Stimulated activated naive CD8-positive, alpha-beta T cell treated with anti-CD3 and anti-CD28 coated beads, Interleukin-15, amount 100 ng/mL, for 72 hours (primary cell): ENCODE data around the gene CD22.

Experiments
- ATAC-seq: fragments of 150-1000 bp; cut with Tn5 transposase; 2 replicates; pipeline ENCODE4 v1.10.0; 2021; ENCODE audit warnings: mild to moderate bottlenecking, moderate library complexity
- DNase-seq, 2 donors: peaks; one replicate each; pipeline ENCODE4 v3.0.0; 2021 to 2022
- H3K27ac Mint-ChIP-seq, 2 donors: one replicate each; pipeline ENCODE4 v1.8.0; 2022; ENCODE audit warnings: mild to moderate bottlenecking in 2 of 2, mixed read lengths in 2 of 2, moderate library complexity in 2 of 2
- H3K27me3 Mint-ChIP-seq: one replicate; pipeline ENCODE4 v1.8.0; 2022; ENCODE audit warnings: mixed read lengths
- H3K4me1 Mint-ChIP-seq: one replicate; pipeline ENCODE4 v1.8.0; 2022; ENCODE audit warnings: mild to moderate bottlenecking, mixed read lengths
- H3K4me3 Mint-ChIP-seq, 2 donors: one replicate each; pipeline ENCODE4 v1.8.0; 2022; ENCODE audit warnings: mild to moderate bottlenecking in 2 of 2, mixed read lengths in 2 of 2, moderate library complexity in 1 of 2
- H3K9me3 Mint-ChIP-seq, 2 donors: one replicate each; pipeline ENCODE4 v1.8.0; 2022; ENCODE audit warnings: mixed read lengths in 2 of 2

Gene CD22

DNA sequence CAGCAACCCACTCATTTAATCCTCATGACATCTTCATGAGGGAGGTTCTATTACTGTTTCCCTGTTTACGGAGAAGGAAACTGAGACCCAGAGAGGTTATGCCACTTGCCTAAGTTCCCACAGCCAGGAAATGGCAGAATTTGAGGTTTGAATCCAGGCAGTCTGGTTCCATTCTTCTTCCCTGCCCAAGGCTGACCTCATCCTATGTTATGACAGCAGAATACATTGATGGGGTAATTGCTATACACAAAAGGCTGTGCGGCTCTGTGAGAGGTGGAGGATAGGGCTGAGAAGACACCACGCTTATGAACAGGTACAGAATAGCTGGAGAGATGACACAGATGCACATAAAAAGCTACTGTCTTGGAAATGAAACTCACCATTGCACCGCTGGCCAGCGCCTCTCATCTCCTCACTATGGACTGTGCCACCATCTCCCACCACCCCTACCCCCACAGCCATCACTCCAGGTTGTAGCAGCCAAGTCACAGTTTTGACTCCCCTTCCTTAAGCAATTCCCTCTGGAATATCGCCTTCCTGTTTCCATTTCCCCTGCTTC lies 25.6 kb upstream of the CD22 start:
- no peak overlapping the region for H3K27ac Mint-ChIP-seq
- DNase-seq (no peak), ATAC-seq (no peak)
- no peak overlapping the region for H3K4me3 Mint-ChIP-seq
- no peaks in the 10 kb centered on the region for H3K9me3 Mint-ChIP-seq
- peaks cover 5% of the 10 kb centered on the region for H3K4me1 Mint-ChIP-seq
- H3K27me3 Mint-ChIP-seq, result peaks cover 16% of the 10 kb centered on the region

DNA sequence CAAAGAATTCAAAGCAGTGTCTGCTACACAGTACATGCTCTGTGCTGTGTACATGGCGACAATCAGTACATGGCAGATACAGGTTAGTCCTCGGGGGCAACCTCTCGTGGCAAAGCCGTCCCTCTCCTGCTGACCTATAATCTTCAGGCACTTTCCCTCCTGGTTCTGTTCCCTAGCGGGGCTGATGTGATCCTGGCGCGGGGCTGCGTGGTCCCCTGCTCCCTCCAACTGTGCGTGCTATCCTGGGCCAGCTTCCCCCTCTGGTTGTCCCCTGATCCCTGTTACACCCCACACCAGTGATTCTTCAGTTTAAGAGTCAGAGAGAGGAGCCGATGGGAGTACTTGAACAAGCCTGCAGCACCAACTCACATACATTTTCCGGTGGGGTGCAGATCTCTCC lies 25.0 kb upstream of the CD22 start:
- H3K4me1 Mint-ChIP-seq, result peaks cover 5% of the 10 kb centered on the region
- no peak overlapping the region for H3K4me3 Mint-ChIP-seq
- ATAC-seq, result no peak
- no peaks in the 10 kb centered on the region for H3K9me3 Mint-ChIP-seq
- no peak for DNase-seq
- H3K27ac Mint-ChIP-seq, result no peak overlapping the region
- H3K27me3 Mint-ChIP-seq, result peaks cover 16% of the 10 kb centered on the region

DNA sequence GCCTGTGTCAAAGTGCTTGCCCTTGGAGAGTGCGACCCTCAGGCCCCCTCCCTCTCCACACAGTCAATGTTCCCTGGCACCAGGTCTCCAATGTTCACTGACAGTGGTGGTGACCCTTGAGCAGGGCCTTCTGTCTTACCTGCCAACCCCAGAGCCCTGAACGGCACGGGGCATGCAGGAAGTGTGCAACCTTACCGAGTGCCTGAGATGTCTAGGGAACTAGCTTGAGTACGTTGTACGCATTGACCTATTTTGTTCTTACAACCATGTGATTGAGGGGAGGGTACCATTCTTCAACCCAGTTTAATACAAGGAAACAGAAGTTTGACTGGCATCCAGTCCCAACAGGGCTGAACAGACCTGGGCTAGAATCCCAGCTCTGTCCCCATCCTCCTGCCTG lies 23.8 kb upstream of the CD22 start:
- H3K27me3 Mint-ChIP-seq, result peaks cover 23% of the 10 kb centered on the region
- no peak for DNase-seq
- H3K4me1 Mint-ChIP-seq, result peaks cover 6% of the 10 kb centered on the region
- H3K4me3 Mint-ChIP-seq, result no peak overlapping the region
- no peak for ATAC-seq
- no peak overlapping the region for H3K27ac Mint-ChIP-seq
- H3K9me3 Mint-ChIP-seq, result no peaks in the 10 kb centered on the region

GRCh38 chr19:35306473-35307246 lies 22.3 kb upstream of the CD22 start:
- H3K27ac Mint-ChIP-seq, result peak overlapping the region in 1 of 2 donors; percentile 42
- H3K4me3 Mint-ChIP-seq, result no peak overlapping the region
- DNase-seq (no peak), ATAC-seq (peak; percentile 59)
- H3K4me1 Mint-ChIP-seq, result peaks cover 12% of the 10 kb centered on the region
- peaks cover 29% of the 10 kb centered on the region for H3K27me3 Mint-ChIP-seq
- no peaks in the 10 kb centered on the region for H3K9me3 Mint-ChIP-seq

GRCh38 chr19:35307931-35308330 lies 21.1 kb upstream of the CD22 start:
- ATAC-seq (no peak), DNase-seq (no peak)
- no peak overlapping the region for H3K4me3 Mint-ChIP-seq
- H3K4me1 Mint-ChIP-seq, result peaks cover 12% of the 10 kb centered on the region
- peaks cover 32% of the 10 kb centered on the region for H3K27me3 Mint-ChIP-seq
- H3K27ac Mint-ChIP-seq, result peak overlapping the region in 1 of 2 donors; percentile 1
- H3K9me3 Mint-ChIP-seq, result no peaks in the 10 kb centered on the region

- ATAC-seq (no peak), DNase-seq (no peak)
- no peak overlapping the region for H3K27ac Mint-ChIP-seq
- no peak overlapping the region for H3K4me3 Mint-ChIP-seq
- H3K27me3 Mint-ChIP-seq, result peaks cover 32% of the 10 kb centered on the region
- H3K4me1 Mint-ChIP-seq, result peaks cover 12% of the 10 kb centered on the region
- no peaks in the 10 kb centered on the region for H3K9me3 Mint-ChIP-seq
Measured at GRCh38 chr19:35308910-35309309, 20.1 kb upstream of the CD22 start.

GRCh38 chr19:35309481-35310279 lies 19.3 kb upstream of the CD22 start:
- DNase-seq (no peak), ATAC-seq (no peak)
- peaks cover 12% of the 10 kb centered on the region for H3K4me1 Mint-ChIP-seq
- no peaks in the 10 kb centered on the region for H3K9me3 Mint-ChIP-seq
- H3K27ac Mint-ChIP-seq, result no peak overlapping the region
- peaks cover 31% of the 10 kb centered on the region for H3K27me3 Mint-ChIP-seq
- H3K4me3 Mint-ChIP-seq, result no peak overlapping the region

DNA sequence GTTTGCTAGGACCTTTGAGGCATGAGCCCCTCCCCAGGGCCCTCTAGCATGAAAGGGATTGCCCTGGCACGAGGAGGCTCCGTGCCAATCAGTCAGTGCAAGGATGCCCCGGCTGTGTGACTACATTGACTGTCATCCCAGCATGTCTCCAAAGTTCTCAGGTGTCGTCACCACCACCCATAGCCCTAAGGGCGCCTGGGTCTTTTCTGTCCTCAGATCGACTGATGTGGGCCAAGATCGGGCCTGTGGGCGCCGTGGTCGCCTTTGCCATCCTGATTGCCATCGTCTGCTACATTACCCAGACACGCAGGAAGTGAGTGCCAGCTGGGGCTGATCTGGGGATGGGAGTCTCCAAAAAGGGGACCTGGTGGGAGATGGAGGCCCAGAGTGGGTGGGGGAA lies 18.7 kb upstream of the CD22 start:
- H3K9me3 Mint-ChIP-seq, result no peaks in the 10 kb centered on the region
- H3K27me3 Mint-ChIP-seq, result peaks cover 25% of the 10 kb centered on the region
- H3K4me3 Mint-ChIP-seq, result no peak overlapping the region
- peaks cover 12% of the 10 kb centered on the region for H3K4me1 Mint-ChIP-seq
- DNase-seq, result no peak
- ATAC-seq, result peak; percentile 50
- H3K27ac Mint-ChIP-seq, result peak overlapping the region; percentile 14 to 48

DNA sequence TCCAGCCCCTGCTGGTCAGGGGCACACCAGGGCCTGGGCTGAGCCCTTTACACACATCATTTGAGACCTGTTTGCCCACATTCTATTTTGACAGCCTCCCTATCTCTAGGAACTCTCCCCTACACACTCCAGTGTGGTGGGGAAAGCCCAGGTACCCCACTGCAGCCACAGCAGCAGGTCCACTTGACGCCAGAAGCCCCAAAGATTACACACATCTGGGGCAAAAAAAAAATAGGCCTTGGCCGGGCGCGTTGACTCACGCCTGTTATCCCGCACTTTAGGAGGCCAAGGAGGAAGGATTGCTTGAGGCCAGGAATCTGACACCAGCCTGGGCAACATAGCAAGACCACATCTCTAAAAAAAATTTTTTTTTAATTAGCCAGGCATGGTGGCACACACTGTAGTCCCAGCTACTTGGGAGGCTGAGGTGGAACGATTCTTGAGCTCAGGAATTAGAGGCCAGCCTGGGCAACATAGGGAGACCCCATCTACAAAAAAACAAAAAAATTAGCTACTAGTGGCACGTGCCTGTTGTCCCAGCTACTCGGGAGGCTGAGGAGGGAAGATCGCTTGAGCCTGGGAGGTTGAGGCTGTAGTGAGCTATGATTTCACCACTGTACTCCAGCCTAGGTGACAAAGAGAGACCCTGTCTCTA lies 18.0 kb upstream of the CD22 start:
- peaks cover 25% of the 10 kb centered on the region for H3K27me3 Mint-ChIP-seq
- peak; percentile 15 for ATAC-seq
- no peak for DNase-seq
- no peaks in the 10 kb centered on the region for H3K9me3 Mint-ChIP-seq
- peaks cover 12% of the 10 kb centered on the region for H3K4me1 Mint-ChIP-seq
- no peak overlapping the region for H3K4me3 Mint-ChIP-seq
- peak overlapping the region in 1 of 2 donors; percentile 42 for H3K27ac Mint-ChIP-seq

DNA sequence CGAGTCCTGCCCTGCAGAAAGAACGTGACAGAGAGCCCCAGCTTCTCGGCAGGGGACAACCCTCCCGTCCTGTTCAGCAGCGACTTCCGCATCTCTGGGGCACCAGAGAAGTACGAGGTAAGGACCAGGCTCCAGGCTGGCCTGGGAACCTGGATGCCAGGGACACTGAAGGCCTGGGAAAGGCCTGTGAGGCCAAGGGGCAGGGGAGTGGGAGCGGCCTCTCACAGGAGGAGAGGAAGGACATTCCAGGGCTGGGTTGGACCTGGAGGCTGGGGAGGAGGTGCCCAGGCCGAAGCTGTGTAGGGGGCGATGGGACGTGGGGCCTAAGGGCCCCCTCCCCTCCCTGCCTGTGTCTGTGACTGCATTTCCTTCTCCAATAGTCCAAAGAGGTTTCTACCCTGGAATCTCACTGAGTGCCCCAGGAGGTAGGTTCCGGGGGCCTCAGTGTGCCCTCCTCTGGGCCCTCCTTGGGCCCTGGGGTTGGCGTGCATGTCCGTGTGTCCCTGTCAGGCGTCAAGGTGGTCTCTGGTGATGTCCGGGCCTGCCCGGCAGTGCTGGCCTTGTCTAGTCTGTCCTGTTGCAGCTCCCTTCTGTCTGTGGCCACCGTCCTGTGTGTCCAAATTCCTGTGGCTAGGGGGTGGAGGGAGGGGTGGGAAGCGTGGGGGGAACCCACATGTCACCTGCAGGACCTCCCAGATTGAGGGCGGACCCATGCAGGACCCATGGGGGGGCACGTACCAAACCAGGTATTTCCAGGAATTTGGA lies 16.9 kb upstream of the CD22 start:
- peaks cover 25% of the 10 kb centered on the region for H3K27me3 Mint-ChIP-seq
- H3K9me3 Mint-ChIP-seq, result no peaks in the 10 kb centered on the region
- H3K27ac Mint-ChIP-seq, result no peak overlapping the region
- no peak for DNase-seq
- ATAC-seq, result no peak
- no peak overlapping the region for H3K4me3 Mint-ChIP-seq
- H3K4me1 Mint-ChIP-seq, result peaks cover 6% of the 10 kb centered on the region

- ATAC-seq, result no peak
- DNase-seq, result no peak
- H3K27me3 Mint-ChIP-seq, result peaks cover 17% of the 10 kb centered on the region
- peaks cover 10% of the 10 kb centered on the region for H3K4me1 Mint-ChIP-seq
- H3K9me3 Mint-ChIP-seq, result no peaks in the 10 kb centered on the region
- H3K27ac Mint-ChIP-seq, result no peak overlapping the region
- no peak overlapping the region for H3K4me3 Mint-ChIP-seq
Measured at GRCh38 chr19:35313587-35313986, 15.4 kb upstream of the CD22 start.

DNA sequence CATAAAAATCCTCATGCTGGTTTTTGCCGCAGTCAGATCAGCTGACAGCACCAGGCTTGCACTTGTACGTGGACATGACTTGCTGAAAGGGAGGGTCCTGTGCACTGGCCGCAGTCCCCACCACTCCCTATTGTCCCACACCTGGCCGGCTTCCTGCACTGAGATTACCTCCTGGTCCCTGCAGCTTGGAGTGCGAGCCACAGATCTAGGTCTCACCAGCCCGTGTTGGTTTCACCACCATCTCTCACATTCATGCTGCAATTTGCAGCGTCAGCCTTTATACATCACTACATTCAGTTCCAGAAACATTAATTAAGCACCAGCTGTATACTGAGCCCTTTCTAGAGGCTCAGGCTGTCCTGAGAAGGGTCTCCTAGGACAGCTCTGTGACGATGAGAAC lies 15.0 kb upstream of the CD22 start:
- Mint-ChIP-seq H3K27me3 (peaks cover 17% of the 10 kb centered on the region), H3K4me1 (peaks cover 14% of the 10 kb centered on the region), H3K27ac (no peak overlapping the region), H3K9me3 (no peaks in the 10 kb centered on the region), H3K4me3 (no peak overlapping the region)
- DNase-seq (no peak), ATAC-seq (no peak)

DNA sequence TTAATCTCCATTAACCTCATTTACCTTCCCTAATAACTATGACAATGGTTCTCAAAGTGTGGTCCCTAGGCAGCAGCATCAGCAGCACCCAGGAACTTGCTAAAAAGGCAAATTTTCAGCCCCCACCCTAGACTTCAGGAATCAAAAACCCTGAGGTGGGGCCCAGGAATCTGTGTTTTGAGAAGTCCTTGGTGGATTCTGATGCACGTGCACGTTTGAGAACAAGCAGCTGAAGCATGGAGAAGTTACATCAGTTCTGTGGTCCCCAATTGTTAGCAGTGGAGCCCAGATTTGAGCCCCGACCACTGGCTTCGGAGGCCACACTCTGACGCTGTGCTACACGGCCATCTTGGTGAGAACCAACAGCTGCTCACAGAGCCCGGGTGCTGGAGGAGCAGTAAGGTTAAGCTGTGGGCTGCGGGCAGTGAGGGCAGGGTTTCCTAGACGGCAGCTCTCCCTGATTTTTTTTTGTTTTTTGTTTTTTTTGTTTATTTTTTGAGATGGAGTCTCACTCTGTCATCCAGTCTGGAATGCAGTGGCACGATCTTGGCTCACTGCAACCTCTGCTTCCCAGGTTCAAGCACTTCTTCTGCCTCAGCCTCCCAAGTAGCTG lies 14.0 kb upstream of the CD22 start:
- H3K4me3 Mint-ChIP-seq, result no peak overlapping the region
- peaks cover 12% of the 10 kb centered on the region for H3K27me3 Mint-ChIP-seq
- no peak overlapping the region for H3K27ac Mint-ChIP-seq
- DNase-seq (no peak), ATAC-seq (no peak)
- no peaks in the 10 kb centered on the region for H3K9me3 Mint-ChIP-seq
- H3K4me1 Mint-ChIP-seq, result peaks cover 18% of the 10 kb centered on the region

- H3K9me3 Mint-ChIP-seq, result no peaks in the 10 kb centered on the region
- H3K27me3 Mint-ChIP-seq, result peaks cover 21% of the 10 kb centered on the region
- H3K27ac Mint-ChIP-seq, result no peak overlapping the region
- no peak overlapping the region for H3K4me3 Mint-ChIP-seq
- DNase-seq, result no peak
- no peak for ATAC-seq
- peaks cover 11% of the 10 kb centered on the region for H3K4me1 Mint-ChIP-seq
Measured at GRCh38 chr19:35315883-35316282, 13.1 kb upstream of the CD22 start.

DNA sequence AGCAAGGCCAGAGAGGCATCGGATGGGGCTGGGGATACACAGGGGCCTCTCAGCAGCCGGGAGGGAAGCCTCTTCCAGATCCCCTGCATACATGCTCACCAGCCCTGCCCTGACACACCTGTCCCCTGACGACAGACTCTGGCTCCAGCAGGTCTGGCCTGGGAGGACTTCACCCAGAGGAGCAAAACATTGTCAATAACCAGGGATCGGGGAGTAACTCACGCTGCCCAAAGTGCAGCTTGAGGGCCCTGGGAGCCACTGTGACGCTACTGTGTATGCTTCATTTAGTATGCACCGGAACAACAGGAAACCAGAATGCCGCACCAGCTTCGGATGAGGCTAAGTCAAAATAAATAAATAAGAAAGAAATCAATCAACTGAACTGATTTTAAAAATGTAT lies 12.4 kb upstream of the CD22 start:
- Mint-ChIP-seq H3K27me3 (peaks cover 21% of the 10 kb centered on the region), H3K27ac (peak overlapping the region in 1 of 2 donors; percentile 40), H3K4me3 (no peak overlapping the region), H3K4me1 (peaks cover 11% of the 10 kb centered on the region), H3K9me3 (no peaks in the 10 kb centered on the region)
- ATAC-seq (no peak), DNase-seq (no peak)
